Astrocyte of the cerebellum (primary cell): Measurements from ENCODE around the gene SLAIN2.
"Not testable (repeated sequence)": the region's sequence is repeated elsewhere in the genome, so short reads cannot be mapped to it uniquely, and the experiment has no call there.

ENCODE experiments used
- DNase-seq: peaks from one replicate; pipeline ENCODE4 v3.0.0-alpha.2; 2011; ENCODE audit warnings: low read depth
- H3K4me3 ChIP-seq: 2 replicates; pipeline ENCODE4 v1.5.1; 2011; ENCODE audit warnings: mild to moderate bottlenecking, low read depth, low read length, moderate library complexity
- CTCF ChIP-seq: IDR thresholded peaks from 2 replicates; pipeline ENCODE4 v1.5.1; 2012; ENCODE audit warnings: low read length, low read depth, moderate library complexity, mild to moderate bottlenecking; ENCODE audit errors: missing control alignments
- in situ Hi-C: cut with HindIII; loops from 2 replicates; pipeline ENCODE4 v1.10.0; 2017; ENCODE audit warnings: low sequenced_read_pairs

SLAIN2 gene

GRCh38 chr4:48432017-48432416, 90.7 kb downstream of the SLAIN2 start:
- in situ Hi-C loops: no loop called here
- no peak overlapping the region for H3K4me3 ChIP-seq
- no peak for DNase-seq
- no peak for TF ChIP-seq CTCF

- in situ Hi-C loops: no loop called here
- TF ChIP-seq CTCF: no peak
- H3K4me3 ChIP-seq: no peak overlapping the region
Observed at GRCh38 chr4:48436318-48436717, 95.0 kb downstream of the SLAIN2 start.

GRCh38 chr4:48439988-48440387, 98.7 kb downstream of the SLAIN2 start:
- in situ Hi-C loops: no loop called here
- H3K4me3 ChIP-seq: no peak overlapping the region
- TF ChIP-seq CTCF: no peak
- peak; percentile 4 for DNase-seq

More at GRCh38 chr4:48436318-48436717, 95.0 kb downstream of the SLAIN2 start:
- no peak for DNase-seq

- DNase-seq, H3K4me3 ChIP-seq, in situ Hi-C loops: not testable (repeated sequence)
Observed at GRCh38 chr4:48440914-48441313, 99.6 kb downstream of the SLAIN2 start.

- peak; percentile 18 for TF ChIP-seq CTCF
- in situ Hi-C loops: no loop called here
- no peak overlapping the region for H3K4me3 ChIP-seq
- DNase-seq: no peak
Observed at GRCh38 chr4:48445704-48446103, 104.4 kb downstream of the SLAIN2 start.

- no peak for TF ChIP-seq CTCF
- in situ Hi-C loops: no loop called here
Observed at GRCh38 chr4:48446642-48447041, 105.3 kb downstream of the SLAIN2 start.

GRCh38 chr4:48449151-48449550, 107.8 kb downstream of the SLAIN2 start:
- in situ Hi-C loops: no loop called here
- DNase-seq: no peak
- TF ChIP-seq CTCF: no peak
- no peak overlapping the region for H3K4me3 ChIP-seq

More at GRCh38 chr4:48446642-48447041, 105.3 kb downstream of the SLAIN2 start:
- no peak for DNase-seq
- H3K4me3 ChIP-seq: no peak overlapping the region
